HepG2 (cell line): Measurements from ENCODE around the gene ANKRD13C. TPM values are rescaled to one million over a fixed set of nuclear protein-coding genes. Genes with fewer than 3 reads are reported as not detected.

ENCODE experiments used
- ATAC-seq: fragments of 200-7000 bp; cut with Tn5 transposase; 3 replicates; pipeline ENCODE4 v1.9.1; 2020; ENCODE audit warnings: mild to moderate bottlenecking, moderate library complexity
- BruUV-seq: library from RNA; stranded (reverse); fragments of 400-500 nt; replicated peaks from 2 replicates; lab custom pipeline; 2021; lab: Mats Ljungman, UMichigan
- CTCF ChIA-PET: fragments of 300-600 bp; formaldehyde crosslinking; extraction: SDS; loops from one replicate; lab custom pipeline; 2021; ENCODE audit warnings: low total read pairs, inconsistent platforms, low intra/inter-chr PET ratio; lab: Yijun Ruan, JAX
- POLR2A ChIA-PET: fragments of 350-600 bp; sonication (Branson Sonifier 250); formaldehyde crosslinking; loops from one replicate; lab custom pipeline; 2020; ENCODE audit warnings: antibody characterized with exemption, inconsistent platforms; lab: Yijun Ruan, JAX
- DNase-seq: peaks from one replicate; pipeline ENCODE4 v3.0.0-alpha.2; 2015; ENCODE audit warnings: low spot score
- FAIRE-seq: peaks from 3 replicates; lab custom pipeline; 2011; peaks lifted over from hg19 to GRCh38; lab: Jason Lieb, UNC
- H2AFZ ChIP-seq: one replicate; pipeline ENCODE4 v1.6.1; 2011; ENCODE audit warnings: low read length, inconsistent platforms
- H3K27ac ChIP-seq: fragments of 300-600 bp; 3 replicates; pipeline ENCODE4 v1.8.0; 2011; ENCODE audit warnings: mixed run types, mild to moderate bottlenecking, mixed read lengths, low read length, inconsistent platforms; ENCODE audit not compliant: insufficient read depth; ENCODE audit errors: extremely low read length
- H3K27me3 ChIP-seq, 2 experiments: fragments of 200-600 bp in 1 of 2; 2 replicates in 1 of 2; 3 replicates in 1 of 2; pipeline versions ENCODE4 v1.6.0 to v1.8.0; 2011; ENCODE audit warnings: low read length in 2 of 2, mild to moderate bottlenecking in 2 of 2, moderate library complexity in 2 of 2, inconsistent platforms in 1 of 2; ENCODE audit not compliant: insufficient read depth in 2 of 2, control insufficient read depth in 1 of 2
- H3K36me3 ChIP-seq, 2 experiments: fragments of 200-600 bp in 1 of 2; replicated peaks in 1 of 2; 2 replicates in 1 of 2; 3 replicates in 1 of 2; pipeline versions ENCODE4 v1.5.1 to v1.8.0; 2011; ENCODE audit warnings: low read length in 2 of 2, inconsistent platforms in 1 of 2; ENCODE audit not compliant: insufficient read depth in 2 of 2, control insufficient read depth in 1 of 2
- H3K4me1 ChIP-seq: 2 replicates; pipeline ENCODE4 v1.5.1; 2012; ENCODE audit warnings: low read length, inconsistent platforms; ENCODE audit not compliant: insufficient read depth
- H3K4me2 ChIP-seq: 2 replicates; pipeline ENCODE4 v1.6.0; 2011; ENCODE audit warnings: low read depth, low read length, inconsistent platforms
- H3K4me3 ChIP-seq, 3 experiments: fragments of 200-600 bp in 1 of 3; sonication (generic), shearing (Covaris generic) in 1 of 3; replicated peaks in 1 of 3; 2 replicates each; pipeline ENCODE4 v1.5.1; 2011 to 2016; ENCODE audit warnings: low read length in 3 of 3, inconsistent platforms in 2 of 3, low read depth in 2 of 3, mild to moderate bottlenecking in 2 of 3, control low read depth in 1 of 3, mixed read lengths in 1 of 3; ENCODE audit not compliant: insufficient read depth in 1 of 3
- H3K79me2 ChIP-seq: one replicate; pipeline ENCODE4 v1.6.1; 2011; ENCODE audit warnings: low read length, inconsistent platforms; ENCODE audit not compliant: insufficient read depth
- H3K9ac ChIP-seq: 2 replicates; pipeline ENCODE4 v1.6.0; 2011; ENCODE audit warnings: mild to moderate bottlenecking, low read depth, low read length, inconsistent platforms; ENCODE audit not compliant: insufficient read depth
- H3K9me3 ChIP-seq: 2 replicates; pipeline ENCODE4 v1.5.1; 2012; ENCODE audit warnings: mild to moderate bottlenecking, low read length
- H4K20me1 ChIP-seq: 2 replicates; pipeline ENCODE4 v1.6.0; 2011; ENCODE audit warnings: inconsistent platforms, mild to moderate bottlenecking, low read length, moderate library complexity; ENCODE audit not compliant: insufficient read depth
- BCL6 ChIP-seq: IDR thresholded peaks from 2 replicates; pipeline ENCODE4 v1.6.1; 2016; ENCODE audit warnings: missing genetic modification reagents, missing compliant biosample characterization
- BRD4 ChIP-seq: sonication (generic); formaldehyde crosslinking; IDR thresholded peaks from 2 replicates; pipeline ENCODE4 v1.4.0; 2020; ENCODE audit warnings: missing genetic modification reagents
- CTCF ChIP-seq: sonication (generic); formaldehyde crosslinking; IDR thresholded peaks from 2 replicates; pipeline ENCODE4 v1.5.0; 2020; ENCODE audit warnings: mild to moderate bottlenecking, missing genetic modification reagents, moderate library complexity
- MAFF ChIP-seq: IDR thresholded peaks from 2 replicates; pipeline ENCODE4 v1.6.1; 2011; ENCODE audit warnings: low read depth, low read length, improper control_type of control experiment
- TOE1 ChIP-seq: sonication (generic); formaldehyde crosslinking; IDR thresholded peaks from 2 replicates; pipeline ENCODE4 v1.4.0; 2020; ENCODE audit warnings: mild to moderate bottlenecking, missing genetic modification reagents
- TRAFD1 ChIP-seq: sonication (generic); formaldehyde crosslinking; IDR thresholded peaks from 2 replicates; pipeline ENCODE4 v1.5.1; 2020; ENCODE audit warnings: missing genetic modification reagents, mild to moderate bottlenecking, borderline replicate concordance
- ZMAT5 ChIP-seq: sonication (generic); formaldehyde crosslinking; IDR thresholded peaks from 2 replicates; pipeline ENCODE4 v1.5.0; 2020; ENCODE audit warnings: mild to moderate bottlenecking, low read depth, missing genetic modification reagents, borderline replicate concordance
- ZNF143 ChIP-seq: sonication (generic); formaldehyde crosslinking; IDR thresholded peaks from 2 replicates; pipeline ENCODE4 v1.4.0; 2020; ENCODE audit warnings: missing genetic modification reagents
- ZNF263 ChIP-seq: sonication (generic); formaldehyde crosslinking; IDR thresholded peaks from 2 replicates; pipeline ENCODE4 v1.4.0; 2020; ENCODE audit warnings: missing genetic modification reagents
- ZNF317 ChIP-seq: sonication (generic); formaldehyde crosslinking; IDR thresholded peaks from 2 replicates; pipeline ENCODE4 v1.5.0; 2020; ENCODE audit warnings: mild to moderate bottlenecking, missing genetic modification reagents
- ZNF597 ChIP-seq: sonication (generic); formaldehyde crosslinking; IDR thresholded peaks from 2 replicates; pipeline ENCODE4 v1.5.0; 2020; ENCODE audit warnings: missing genetic modification reagents
- ZSCAN30 ChIP-seq: sonication (generic); formaldehyde crosslinking; IDR thresholded peaks from 2 replicates; pipeline ENCODE4 v1.5.0; 2020; ENCODE audit warnings: mild to moderate bottlenecking, missing genetic modification reagents
- WGBS: methylation state at CpG from one replicate; pipeline ENCODE4 v1.1.6; 2017; ENCODE audit warnings: low lambda C conversion rate; 5-methylcytosine and 5-hydroxymethylcytosine counted together
- in situ Hi-C: cut with HindIII; loops from 2 replicates; pipeline ENCODE4 v1.10.0; 2017; ENCODE audit warnings: low pct_unique_long_range_greater_than_20kb; ENCODE audit not compliant: extremely low pct_ligation_motif_present
- intact Hi-C: fragments of 100-400 bp; cut with micrococcal nuclease; formaldehyde crosslinking; loops from one replicate; pipeline ENCODE4 v1.10.0; 2022; ENCODE audit not compliant: unreplicated experiment
- polyA plus RNA-seq, 8 experiments: library from polyadenylated mRNA; depleted of rRNA in 3 of 8; stranded (reverse) in 7 of 8; unstranded in 1 of 8; fragments of >200 nt; fragmentation: Illumina TruSeq in 4 of 8; extraction: Trizol in 4 of 8; gene quantifications; 2 replicates each; pipeline versions ENCODE4 v1.2.1 to v1.2.3, GENCODE V29; 2011 to 2016; ENCODE audit warnings: low read depth in 4 of 8, missing spikeins in 1 of 8, mixed read lengths in 1 of 8; ENCODE audit not compliant: insufficient read depth in 1 of 8
- total RNA-seq, 5 experiments: library from RNA; depleted of rRNA; stranded (reverse); fragments of >200 nt; fragmentation: Illumina TruSeq; extraction: Trizol; gene quantifications; 2 replicates each; pipeline ENCODE4 v1.2.3, GENCODE V29; 2016; ENCODE audit warnings: low read depth in 1 of 5

Gene ANKRD13C
- total and polyA plus RNA-seq, 2 of the 13 experiments (the other 11 are each of a cell fraction or from before 2014, with no cell fraction given) = 6.2 to 17.6 TPM

GRCh38 chr1:70290218-70290617 lies 64.3 kb downstream of the ANKRD13C start (continued):
- TF ChIP-seq BCL6 (no peak), ZNF143 (CRISPR knock-in tag) (no peak), ZNF597 (no peak)

GRCh38 chr1:70288166-70288565 lies 66.4 kb downstream of the ANKRD13C start:
- Histone ChIP-seq H3K27ac (no peak overlapping the region), H2AFZ (no peak overlapping the region)
- TF ChIP-seq BRD4 (CRISPR knock-in tag) (no peak), ZNF263 (CRISPR knock-in tag) (no peak), ZNF317 (CRISPR knock-in tag) (no peak), ZSCAN30 (CRISPR knock-in tag) (no peak)
- TF ChIP-seq, all 625 proteins: peak for 0
- no TSS peak for BruUV-seq
- FAIRE-seq (no peak), DNase-seq (no peak), ATAC-seq (no peak)
- H3K9ac ChIP-seq = no peak overlapping the region
- H3K36me3 ChIP-seq = peaks cover 2 to 7% of the 10 kb centered on the region in 2 experiments; a peak in 4 of 5 replicates
- CTCF ChIA-PET = no interaction called here
- in situ Hi-C loops (no loop called here), intact Hi-C loops (no loop called here)
- H3K9me3 ChIP-seq = no peaks in the 10 kb centered on the region
- H3K27me3 ChIP-seq = no peaks in the 10 kb centered on the region
- POLR2A ChIA-PET = no interaction called here
- no peak overlapping the region for H3K4me3 ChIP-seq
- H3K4me2 ChIP-seq = no peak overlapping the region
- H4K20me1 ChIP-seq = no peaks in the 10 kb centered on the region
- no peaks in the 10 kb centered on the region for H3K79me2 ChIP-seq
- no peaks in the 10 kb centered on the region for H3K4me1 ChIP-seq

- ATAC-seq (no peak), DNase-seq (no peak), FAIRE-seq (no peak)
- Histone ChIP-seq H3K4me3 (no peak overlapping the region), H3K4me1 (no peaks in the 10 kb centered on the region), H4K20me1 (no peaks in the 10 kb centered on the region), H3K9me3 (no peaks in the 10 kb centered on the region), H3K27me3 (no peaks in the 10 kb centered on the region), H3K36me3 (peaks cover 2 to 7% of the 10 kb centered on the region in 2 experiments; a peak in 3 of 5 replicates), H3K27ac (no peak overlapping the region), H3K4me2 (no peak overlapping the region), H2AFZ (no peak overlapping the region), H3K79me2 (no peaks in the 10 kb centered on the region), H3K9ac (no peak overlapping the region)
- POLR2A ChIA-PET = no interaction called here
- in situ Hi-C loops = no loop called here
- intact Hi-C loops = no loop called here
- WGBS = 85% methylated on average over 5 of the region's 5 CpGs
- no TSS peak for BruUV-seq
- CTCF ChIA-PET = no interaction called here
- TF ChIP-seq MAFF = peak; percentile 50; the same call in 1 of the 2 replicates
- TF ChIP-seq ZMAT5 (CRISPR knock-in tag) = no peak
- no peak for TF ChIP-seq TRAFD1 (CRISPR knock-in tag)
- TF ChIP-seq CTCF (CRISPR knock-in tag) = no peak
- no peak for TF ChIP-seq TOE1 (CRISPR knock-in tag)
Observed at GRCh38 chr1:70286453-70286852, 68.1 kb downstream of the ANKRD13C start.
